ENCODE measurements around the gene FAM72D.
"Not testable (repeated sequence)": the region's sequence is repeated elsewhere in the genome, so short reads cannot be mapped to it uniquely, and the experiment has no call there.

The FAM72D gene

DNA sequence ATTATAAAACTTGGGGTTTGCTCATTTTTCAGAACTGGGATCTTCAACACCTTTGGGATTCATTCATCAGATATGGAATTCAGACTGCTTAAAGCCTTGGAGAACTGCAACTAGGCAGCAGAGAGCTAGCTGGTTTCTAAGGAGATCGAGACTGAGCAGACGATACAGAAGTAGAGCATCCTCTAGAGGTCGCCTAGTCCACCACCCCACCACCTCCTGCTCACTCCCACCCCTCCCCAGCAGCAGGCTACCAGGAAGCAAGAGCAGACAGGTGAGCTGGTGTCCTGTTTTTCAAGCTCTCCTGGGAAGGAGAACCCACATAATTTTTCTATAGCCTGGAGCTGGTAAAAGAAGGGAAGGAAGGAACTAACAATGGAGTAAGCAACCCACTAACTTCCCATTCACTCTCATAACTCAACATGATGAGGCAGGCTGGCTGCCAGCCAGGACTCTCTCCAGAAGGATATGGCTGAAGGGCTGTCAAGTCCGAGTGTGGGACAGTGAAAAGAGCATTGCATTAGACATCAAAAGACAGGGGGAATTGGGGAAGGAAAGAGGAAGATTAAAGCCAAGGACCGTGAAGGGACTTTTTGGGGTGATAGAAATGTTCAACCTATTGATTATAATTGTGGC, 30.5 kb upstream of the FAM72D start:
- not testable (repeated sequence) for H3K36me3 ChIP-seq (ENCODE audit: control insufficient read depth, insufficient read depth, low read length); DNase-seq (ENCODE audit: low read depth, low spot score); H3K9me3 ChIP-seq (ENCODE audit: control insufficient read depth, insufficient read depth, low read length); H3K27me3 ChIP-seq (ENCODE audit: control insufficient read depth, insufficient read depth, low read length); H3K4me1 ChIP-seq (ENCODE audit: control insufficient read depth, insufficient read depth, low read length); H3K4me3 ChIP-seq (ENCODE audit: low read length); H3K27ac ChIP-seq (ENCODE audit: low read length)
- no CpG with 5 or more reads among the region's 5 CpGs for WGBS (ENCODE audit: insufficient coverage, insufficient read length)

DNA sequence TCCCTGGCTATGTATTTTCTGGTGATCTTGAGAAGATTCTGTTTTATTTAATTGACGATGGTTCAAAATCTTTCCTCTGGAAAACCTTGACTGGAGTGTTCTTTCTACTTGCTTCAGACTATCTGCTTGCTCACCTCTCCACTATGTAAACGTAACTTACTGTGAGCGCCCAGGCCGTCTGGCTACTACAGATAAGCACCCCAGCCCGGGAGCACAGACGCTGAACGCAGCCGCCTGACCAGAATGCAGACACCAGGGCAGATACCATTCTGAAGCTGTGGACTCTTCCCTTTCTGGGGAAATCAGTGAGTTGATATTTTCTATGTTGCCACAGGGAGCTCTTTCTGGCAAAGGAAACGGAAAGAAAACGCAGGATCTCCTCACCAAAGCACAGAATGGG, 29.3 kb upstream of the FAM72D start:
- H3K27ac ChIP-seq (ENCODE audit: low read length); H3K9me3 ChIP-seq (ENCODE audit: control insufficient read depth, insufficient read depth, low read length); H3K36me3 ChIP-seq (ENCODE audit: control insufficient read depth, insufficient read depth, low read length); H3K4me1 ChIP-seq (ENCODE audit: control insufficient read depth, insufficient read depth, low read length); H3K4me3 ChIP-seq (ENCODE audit: low read length); H3K27me3 ChIP-seq (ENCODE audit: control insufficient read depth, insufficient read depth, low read length); DNase-seq (ENCODE audit: low read depth, low spot score): not testable (repeated sequence)
- no CpG with 5 or more reads among the region's 10 CpGs for WGBS (ENCODE audit: insufficient coverage, insufficient read length)

DNA sequence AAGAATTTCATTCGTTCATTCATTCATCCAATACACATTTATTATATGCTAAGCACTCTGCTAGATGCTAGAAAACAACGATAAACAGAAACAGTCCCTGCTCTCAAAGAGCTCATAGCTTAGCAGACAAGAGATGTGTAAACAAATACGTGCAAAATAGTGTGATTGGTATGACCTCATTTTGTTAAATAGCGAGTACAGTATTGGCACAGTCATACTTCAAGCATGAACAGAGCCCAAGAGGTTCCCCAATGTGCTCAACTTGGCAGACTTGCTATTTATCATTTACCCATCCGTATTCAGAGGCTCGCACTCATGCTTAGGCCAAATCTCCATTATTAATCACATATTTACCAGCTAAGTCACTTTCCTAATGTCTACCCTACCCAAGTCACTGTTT, 24.2 kb upstream of the FAM72D start:
- H3K36me3 ChIP-seq (ENCODE audit: control insufficient read depth, insufficient read depth, low read length), result not testable (repeated sequence)
- no CpG with 5 or more reads among the region's 6 CpGs for WGBS (ENCODE audit: insufficient coverage, insufficient read length)

GRCh38 chr1:145074021-145074559, 21.7 kb upstream of the FAM72D start:
- H3K9me3 ChIP-seq (ENCODE audit: control insufficient read depth, insufficient read depth, low read length); H3K36me3 ChIP-seq (ENCODE audit: control insufficient read depth, insufficient read depth, low read length); H3K27me3 ChIP-seq (ENCODE audit: control insufficient read depth, insufficient read depth, low read length); H3K4me3 ChIP-seq (ENCODE audit: low read length); DNase-seq (ENCODE audit: low read depth, low spot score); H3K4me1 ChIP-seq (ENCODE audit: control insufficient read depth, insufficient read depth, low read length); H3K27ac ChIP-seq (ENCODE audit: low read length): not testable (repeated sequence)
- no CpG with 5 or more reads among the region's 6 CpGs for WGBS (ENCODE audit: insufficient coverage, insufficient read length)

More for the DNA sequence above, 24.2 kb upstream of the FAM72D start:
- not testable (repeated sequence) for H3K4me3 ChIP-seq (ENCODE audit: low read length); H3K27me3 ChIP-seq (ENCODE audit: control insufficient read depth, insufficient read depth, low read length); DNase-seq (ENCODE audit: low read depth, low spot score); H3K4me1 ChIP-seq (ENCODE audit: control insufficient read depth, insufficient read depth, low read length); H3K9me3 ChIP-seq (ENCODE audit: control insufficient read depth, insufficient read depth, low read length); H3K27ac ChIP-seq (ENCODE audit: low read length)

- not testable (repeated sequence) for H3K4me1 ChIP-seq (ENCODE audit: control insufficient read depth, insufficient read depth, low read length); H3K27ac ChIP-seq (ENCODE audit: low read length); H3K27me3 ChIP-seq (ENCODE audit: control insufficient read depth, insufficient read depth, low read length); H3K4me3 ChIP-seq (ENCODE audit: low read length); H3K9me3 ChIP-seq (ENCODE audit: control insufficient read depth, insufficient read depth, low read length); DNase-seq (ENCODE audit: low read depth, low spot score); H3K36me3 ChIP-seq (ENCODE audit: control insufficient read depth, insufficient read depth, low read length)
- WGBS (ENCODE audit: insufficient coverage, insufficient read length), result no CpG with 5 or more reads among the region's 3 CpGs
Observed at GRCh38 chr1:145076877-145077276, 18.9 kb upstream of the FAM72D start.

GRCh38 chr1:145077872-145078786, 17.6 kb upstream of the FAM72D start:
- not testable (repeated sequence) for H3K27me3 ChIP-seq (ENCODE audit: control insufficient read depth, insufficient read depth, low read length); H3K4me1 ChIP-seq (ENCODE audit: control insufficient read depth, insufficient read depth, low read length); H3K36me3 ChIP-seq (ENCODE audit: control insufficient read depth, insufficient read depth, low read length); H3K4me3 ChIP-seq (ENCODE audit: low read length); H3K9me3 ChIP-seq (ENCODE audit: control insufficient read depth, insufficient read depth, low read length); H3K27ac ChIP-seq (ENCODE audit: low read length); DNase-seq (ENCODE audit: low read depth, low spot score)
- no CpG with 5 or more reads among the region's 11 CpGs for WGBS (ENCODE audit: insufficient coverage, insufficient read length)

DNA sequence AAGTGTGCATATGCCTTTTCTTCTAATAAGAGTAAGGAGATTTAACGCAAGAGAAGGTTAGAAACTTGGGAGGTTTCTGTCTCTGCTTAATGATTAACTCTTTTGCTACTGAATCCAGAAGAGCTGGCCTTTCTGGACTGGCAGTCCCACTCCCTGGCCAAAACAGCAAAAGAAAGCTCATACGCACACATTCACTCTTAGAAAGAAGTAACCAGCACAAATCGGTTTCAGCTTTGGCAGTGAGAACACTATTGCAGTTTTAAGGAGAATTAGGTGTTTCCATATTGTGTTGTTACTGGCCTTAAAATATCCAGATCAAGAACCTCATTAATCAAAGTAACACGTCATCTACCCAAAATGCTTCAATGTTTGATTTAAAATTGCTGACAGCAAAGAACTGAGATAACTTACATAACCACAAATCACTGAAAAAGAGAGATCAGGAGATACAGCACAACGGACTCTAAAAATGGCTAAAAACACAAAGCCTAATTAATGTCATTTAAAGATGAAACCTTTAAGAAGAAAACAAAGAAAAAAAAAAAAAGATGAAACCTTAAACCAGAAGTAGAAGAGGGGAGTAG, 16.9 kb upstream of the FAM72D start:
- H3K36me3 ChIP-seq (ENCODE audit: control insufficient read depth, insufficient read depth, low read length); H3K27ac ChIP-seq (ENCODE audit: low read length); H3K9me3 ChIP-seq (ENCODE audit: control insufficient read depth, insufficient read depth, low read length); H3K27me3 ChIP-seq (ENCODE audit: control insufficient read depth, insufficient read depth, low read length); DNase-seq (ENCODE audit: low read depth, low spot score); H3K4me1 ChIP-seq (ENCODE audit: control insufficient read depth, insufficient read depth, low read length); H3K4me3 ChIP-seq (ENCODE audit: low read length): not testable (repeated sequence)
- no CpG with 5 or more reads among the region's 5 CpGs for WGBS (ENCODE audit: insufficient coverage, insufficient read length)

- H3K4me1 ChIP-seq (ENCODE audit: control insufficient read depth, insufficient read depth, low read length); DNase-seq (ENCODE audit: low read depth, low spot score); H3K36me3 ChIP-seq (ENCODE audit: control insufficient read depth, insufficient read depth, low read length); H3K9me3 ChIP-seq (ENCODE audit: control insufficient read depth, insufficient read depth, low read length); H3K27me3 ChIP-seq (ENCODE audit: control insufficient read depth, insufficient read depth, low read length); H3K4me3 ChIP-seq (ENCODE audit: low read length); H3K27ac ChIP-seq (ENCODE audit: low read length): not testable (repeated sequence)
- WGBS (ENCODE audit: insufficient coverage, insufficient read length), result no CpG with 5 or more reads among the region's 2 CpGs
Observed at GRCh38 chr1:145079737-145080136, 16.0 kb upstream of the FAM72D start.

DNA sequence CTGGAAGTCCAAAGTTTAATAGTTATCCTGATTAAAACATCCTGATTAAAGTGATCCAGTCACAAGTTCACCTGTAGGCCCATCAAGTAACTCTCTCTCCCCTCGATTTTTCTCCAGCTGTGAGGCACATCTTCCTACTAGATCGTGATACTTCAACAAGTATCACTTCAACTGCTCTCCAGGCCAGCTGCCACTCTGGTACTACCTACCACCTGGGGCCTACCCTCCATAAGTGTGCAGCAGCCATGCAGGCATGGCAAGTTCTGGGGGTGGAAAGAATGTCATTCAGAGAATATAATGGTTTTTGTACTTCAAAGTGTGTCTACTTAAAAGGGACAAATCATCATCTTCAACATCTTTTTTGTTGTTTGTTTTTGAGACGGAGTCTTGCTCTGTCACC, 15.6 kb upstream of the FAM72D start:
- not testable (repeated sequence) for H3K4me1 ChIP-seq (ENCODE audit: control insufficient read depth, insufficient read depth, low read length); H3K9me3 ChIP-seq (ENCODE audit: control insufficient read depth, insufficient read depth, low read length); H3K27ac ChIP-seq (ENCODE audit: low read length); H3K27me3 ChIP-seq (ENCODE audit: control insufficient read depth, insufficient read depth, low read length); H3K36me3 ChIP-seq (ENCODE audit: control insufficient read depth, insufficient read depth, low read length); DNase-seq (ENCODE audit: low read depth, low spot score); H3K4me3 ChIP-seq (ENCODE audit: low read length)
- no CpG with 5 or more reads among the region's 3 CpGs for WGBS (ENCODE audit: insufficient coverage, insufficient read length)

DNA sequence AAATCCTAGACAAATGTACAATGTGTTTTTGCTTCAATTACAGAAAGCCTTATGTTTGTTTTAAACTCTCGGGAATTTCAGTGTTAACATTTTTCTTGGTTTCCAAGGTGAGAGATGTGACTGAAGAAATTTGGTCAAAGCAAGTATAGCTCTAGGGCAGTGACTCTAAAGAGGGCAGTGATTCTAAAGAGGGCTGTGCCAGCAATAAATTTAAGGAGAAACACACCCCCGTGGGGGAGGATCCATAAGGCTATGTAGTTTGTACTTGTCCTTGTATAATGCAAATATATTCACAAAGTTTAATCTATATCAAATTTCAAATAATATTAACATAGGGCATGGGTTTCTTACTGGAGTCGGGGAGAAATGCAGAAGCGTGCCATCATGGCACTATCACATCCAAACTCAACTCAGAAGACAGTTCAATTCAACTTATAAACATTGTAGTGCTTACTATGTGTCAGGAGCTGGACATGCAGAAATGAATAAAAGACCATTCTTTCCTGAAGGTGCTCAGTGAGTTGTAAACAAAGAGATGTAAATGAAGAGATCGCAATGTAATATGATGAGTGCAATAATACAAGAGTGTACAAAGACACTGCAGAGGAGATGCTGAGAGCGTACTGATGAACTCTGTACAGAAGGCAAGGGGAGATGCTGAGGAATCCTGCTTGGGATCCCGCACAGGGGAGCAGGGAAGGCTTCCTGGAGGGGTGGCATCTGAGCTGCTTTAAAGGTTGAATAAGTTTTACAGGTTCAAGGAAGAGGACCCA, 13.1 kb upstream of the FAM72D start:
- not testable (repeated sequence) for H3K27ac ChIP-seq (ENCODE audit: low read length); H3K9me3 ChIP-seq (ENCODE audit: control insufficient read depth, insufficient read depth, low read length); H3K27me3 ChIP-seq (ENCODE audit: control insufficient read depth, insufficient read depth, low read length); H3K4me3 ChIP-seq (ENCODE audit: low read length); DNase-seq (ENCODE audit: low read depth, low spot score); H3K36me3 ChIP-seq (ENCODE audit: control insufficient read depth, insufficient read depth, low read length); H3K4me1 ChIP-seq (ENCODE audit: control insufficient read depth, insufficient read depth, low read length)
- no CpG with 5 or more reads among the region's 7 CpGs for WGBS (ENCODE audit: insufficient coverage, insufficient read length)
